K562 (cell line): ENCODE measurements around the gene NUP50. TPM values are rescaled to one million over a fixed set of nuclear protein-coding genes. Genes with fewer than 3 reads are reported as not detected.

ENCODE experiments used
- ATAC-seq: fragments of 200-7000 bp; cut with Tn5 transposase; 3 replicates; pipeline ENCODE4 v1.9.1; 2020; ENCODE audit warnings: moderate library complexity
- BruUV-seq: library from RNA; stranded (reverse); fragments of 400-500 nt; replicated peaks from 2 replicates; lab custom pipeline; 2021; lab: Mats Ljungman, UMichigan
- CTCF ChIA-PET: fragments of 300-600 bp; formaldehyde crosslinking; extraction: SDS; loops from one replicate; lab custom pipeline; 2021; ENCODE audit warnings: low intra/inter-chr PET ratio; lab: Yijun Ruan, JAX
- POLR2A ChIA-PET: fragments of 300-600, 350-650 bp; sonication (Branson Sonifier 250); formaldehyde crosslinking; extraction: SDS; loops from one replicate; lab custom pipeline; 2021; ENCODE audit warnings: antibody characterized with exemption, inconsistent platforms; lab: Yijun Ruan, JAX
- DNase-seq, 4 experiments: peaks; one replicate each; pipeline versions ENCODE4 v3.0.0 to v3.0.0-alpha.2; 2011 to 2018; ENCODE audit warnings: low spot score in 3 of 4, mixed read lengths in 3 of 4; ENCODE audit errors: extremely low read depth in 1 of 4
- FAIRE-seq: peaks from 2 replicates; lab custom pipeline; 2011; peaks lifted over from hg19 to GRCh38; lab: Jason Lieb, UNC
- H2AFZ ChIP-seq: 2 replicates; pipeline ENCODE4 v1.6.0; 2011; ENCODE audit warnings: low read depth, low read length, control low read depth, inconsistent platforms
- H3K27ac ChIP-seq: fragments of 200-600 bp; 3 replicates; pipeline ENCODE4 v1.8.0; 2011; ENCODE audit warnings: low read depth, mild to moderate bottlenecking, control low read depth, inconsistent platforms, low read length, moderate library complexity, mixed read lengths; ENCODE audit errors: extremely low read depth
- H3K27me3 ChIP-seq, 2 experiments: fragments of 300-600 bp in 1 of 2; 2 replicates in 1 of 2; 3 replicates in 1 of 2; pipeline versions ENCODE4 v1.6.0 to v1.8.0; 2011; ENCODE audit warnings: inconsistent platforms in 2 of 2, low read length in 2 of 2, mild to moderate bottlenecking in 1 of 2, mixed read lengths in 1 of 2, moderate library complexity in 1 of 2; ENCODE audit not compliant: control insufficient read depth in 2 of 2, insufficient read depth in 2 of 2
- H3K36me3 ChIP-seq: fragments of 300-600 bp; 3 replicates; pipeline ENCODE4 v1.8.0; 2011; ENCODE audit warnings: mild to moderate bottlenecking, low read length, inconsistent platforms; ENCODE audit not compliant: control insufficient read depth, insufficient read depth
- H3K4me1 ChIP-seq, 2 experiments: fragments of 200-600 bp in 1 of 2; replicated peaks in 1 of 2; 2 replicates in 1 of 2; 3 replicates in 1 of 2; pipeline versions ENCODE4 v1.5.1 to v1.8.0; 2011; ENCODE audit warnings: inconsistent platforms in 2 of 2, low read length in 2 of 2, mild to moderate bottlenecking in 1 of 2, mixed read lengths in 1 of 2, moderate library complexity in 1 of 2; ENCODE audit not compliant: control insufficient read depth in 2 of 2, insufficient read depth in 2 of 2
- H3K4me2 ChIP-seq: 2 replicates; pipeline ENCODE4 v1.6.1; 2011; ENCODE audit warnings: low read length, control low read depth, inconsistent platforms, mixed read lengths; ENCODE audit not compliant: insufficient read depth
- H3K4me3 ChIP-seq: fragments of 200-600 bp; sonication (generic), shearing (Covaris generic); 2 replicates; pipeline ENCODE4 v1.5.1; 2016; ENCODE audit warnings: control low read depth, inconsistent platforms
- H3K79me2 ChIP-seq: fragments of 200-600 bp; 3 replicates; pipeline ENCODE4 v1.8.0; 2011; ENCODE audit warnings: low read length, inconsistent platforms; ENCODE audit not compliant: control insufficient read depth, insufficient read depth
- H3K9ac ChIP-seq, 2 experiments: 2 replicates each; pipeline versions ENCODE4 v1.6.0 to v1.6.1; 2011; ENCODE audit warnings: low read depth in 2 of 2, low read length in 2 of 2, control low read depth in 1 of 2, inconsistent platforms in 1 of 2, mild to moderate bottlenecking in 1 of 2, mixed read lengths in 1 of 2; ENCODE audit not compliant: insufficient read depth in 1 of 2
- H3K9me1 ChIP-seq: one replicate; pipeline ENCODE4 v1.6.0; 2011; ENCODE audit warnings: inconsistent platforms, mild to moderate bottlenecking, low read length, moderate library complexity; ENCODE audit not compliant: control insufficient read depth, insufficient read depth
- H3K9me3 ChIP-seq: replicated peaks from 2 replicates; pipeline ENCODE4 v1.5.1; 2011; ENCODE audit warnings: low read depth, low read length, inconsistent platforms; ENCODE audit not compliant: control insufficient read depth, insufficient read depth
- H4K20me1 ChIP-seq: replicated peaks from 2 replicates; pipeline ENCODE4 v1.6.1; 2011; ENCODE audit warnings: low read length, inconsistent platforms, mixed read lengths; ENCODE audit not compliant: control insufficient read depth, insufficient read depth
- ADNP ChIP-seq: fragments of 200-800 bp; sonication (Bioruptor generic); IDR thresholded peaks from 2 replicates; pipeline ENCODE4 v1.6.1; 2016; ENCODE audit warnings: missing genetic modification characterization, missing compliant biosample characterization
- CEBPB ChIP-seq: fragments of 450-650 bp; IDR thresholded peaks from 2 replicates; pipeline ENCODE4 v1.6.1; 2016; ENCODE audit warnings: missing genetic modification characterization, missing compliant biosample characterization
- CREB5 ChIP-seq: fragments of 250-450 bp; sonication (Bioruptor Pico); IDR thresholded peaks from 2 replicates; pipeline ENCODE4 v1.5.0; 2020; ENCODE audit warnings: mild to moderate bottlenecking
- DMBX1 ChIP-seq: fragments of 250-450 bp; sonication (Bioruptor Pico); IDR thresholded peaks from 2 replicates; pipeline ENCODE4 v1.8.0; 2022; ENCODE audit warnings: inconsistent platforms, mild to moderate bottlenecking, moderate library complexity, borderline replicate concordance
- DPF2 ChIP-seq: fragments of 450-650 bp; IDR thresholded peaks from 2 replicates; pipeline ENCODE4 v1.6.1; 2016
- GABPA ChIP-seq: fragments of 200-800 bp; sonication (Bioruptor generic); conservative IDR thresholded peaks from 2 replicates; pipeline ENCODE4 v1.6.1; 2016; ENCODE audit warnings: low read depth, missing genetic modification characterization, missing compliant biosample characterization
- NCOA4 ChIP-seq: fragments of 450-650 bp; IDR thresholded peaks from 2 replicates; pipeline ENCODE4 v1.6.1; 2018; ENCODE audit warnings: mild to moderate bottlenecking; ENCODE audit not compliant: partially characterized antibody
- NELFE ChIP-seq: IDR thresholded peaks from 2 replicates; pipeline ENCODE4 v1.6.1; 2011; ENCODE audit warnings: mild to moderate bottlenecking; ENCODE audit not compliant: insufficient read depth, insufficient read length
- NR3C1 ChIP-seq: sonication (generic); formaldehyde crosslinking; IDR thresholded peaks from 2 replicates; pipeline ENCODE4 v1.8.1; 2022; ENCODE audit warnings: missing genetic modification reagents
- RUNX1 ChIP-seq: sonication (generic); IDR thresholded peaks from 2 replicates; pipeline ENCODE4 v1.6.1; 2016; ENCODE audit warnings: antibody characterized with exemption, low read depth
- SAFB ChIP-seq: fragments of 200-400 bp; formaldehyde crosslinking; IDR thresholded peaks from 2 replicates; pipeline ENCODE4 v1.6.1; 2017; ENCODE audit warnings: low read depth, low read length, borderline replicate concordance
- SFPQ ChIP-seq: fragments of 200-400 bp; formaldehyde crosslinking; IDR thresholded peaks from 2 replicates; pipeline ENCODE4 v1.6.1; 2017; ENCODE audit warnings: mild to moderate bottlenecking, low read depth, low read length, moderate library complexity
- ZNF212 ChIP-seq: fragments of 450-650 bp; formaldehyde crosslinking; IDR thresholded peaks from 2 replicates; pipeline ENCODE4 v1.4.0; 2020; ENCODE audit warnings: mild to moderate bottlenecking
- WGBS: fragments of 100-300 bp; shearing (Covaris generic); methylation state at CpG from one replicate; pipeline ENCODE4 v1.1.6; 2016; ENCODE audit warnings: low coverage, mixed read lengths; ENCODE audit not compliant: insufficient coverage; ENCODE audit errors: missing lambda C conversion rate; 5-methylcytosine and 5-hydroxymethylcytosine counted together
- in situ Hi-C: fragments of 300-500 bp; cut with MboI; formaldehyde crosslinking; loops from 4 replicates; pipeline ENCODE4 v1.15.0; 2018; ENCODE audit warnings: inconsistent platforms, mixed read lengths
- intact Hi-C: fragments of 100-400 bp; cut with micrococcal nuclease; formaldehyde crosslinking; loops from 2 replicates; pipeline ENCODE4 v1.14.2; 2022
- polyA plus RNA-seq, 8 experiments: library from polyadenylated mRNA; depleted of rRNA in 4 of 8; stranded (reverse) in 5 of 8; unstranded in 3 of 8; fragments of >200 nt; fragmentation: Nextera tagmentation in 2 of 8; fragmentation: Illumina TruSeq in 1 of 8; extraction: Ambion mirVana in 2 of 8; extraction: Trizol in 1 of 8; gene quantifications; 2 replicates each; pipeline versions ENCODE4 v1.2.1 to v1.2.3, GENCODE V29; 2011 to 2014; ENCODE audit warnings: inconsistent platforms in 1 of 8, missing spikeins in 1 of 8
- total RNA-seq, 7 experiments: library from RNA; depleted of rRNA in 6 of 7; stranded (reverse); fragments of >200 nt in 6 of 7; fragmentation: Illumina TruSeq in 2 of 7; extraction: Trizol in 2 of 7; gene quantifications; 2 replicates each; pipeline versions ENCODE4 v1.2.1 to v1.2.3, GENCODE V29; 2011 to 2021; ENCODE audit warnings: low replicate concordance in 1 of 7

NUP50 gene
- total and polyA plus RNA-seq, 9 of the 15 experiments (the other 6 are each of a cell fraction or from before 2014, with no cell fraction given): 23.8 to 83.7 (median 55.3) TPM

- DNase-seq (no peak), FAIRE-seq (no peak), ATAC-seq (no peak)
- ChIA-PET CTCF (no interaction called here), POLR2A (interaction anchor here (0.9 kb wide), 1 partner anchor 12 kb away, joined by 3 read pairs; no protein-coding TSS in a partner anchor)
- peaks cover 84% of the 10 kb centered on the region for H3K36me3 ChIP-seq
- 80% methylated on average over 14 of the region's 14 CpGs for WGBS
- H3K9ac ChIP-seq: no peak overlapping the region
- in situ Hi-C loops: no loop called here
- H3K4me1 ChIP-seq: no peaks in the 10 kb centered on the region
- no peaks in the 10 kb centered on the region for H3K27me3 ChIP-seq
- H2AFZ ChIP-seq: no peak overlapping the region
- TF ChIP-seq CEBPB (peak; percentile 22; the same call in 1 of the 2 replicates), SAFB (no peak)
- peaks cover 5% of the 10 kb centered on the region; the same call in 1 of the 2 replicates for H4K20me1 ChIP-seq
- BruUV-seq: no TSS peak
- intact Hi-C loops: no loop called here
- no peaks in the 10 kb centered on the region for H3K9me1 ChIP-seq
- no peaks in the 10 kb centered on the region for H3K9me3 ChIP-seq
- H3K4me2 ChIP-seq: no peak overlapping the region
- no peak overlapping the region for H3K27ac ChIP-seq
- peaks cover 21% of the 10 kb centered on the region; the same call in 2 of the 3 replicates for H3K79me2 ChIP-seq
- H3K4me3 ChIP-seq: no peak overlapping the region
Measured at GRCh38 chr22:45180146-45180679, 16.5 kb downstream of the NUP50 start.

GRCh38 chr22:45181240-45181639 is 17.5 kb downstream of the NUP50 start:
- no peak for ATAC-seq
- Histone ChIP-seq H3K9ac (no peak overlapping the region), H4K20me1 (peaks cover 2% of the 10 kb centered on the region; the same call in 1 of the 2 replicates), H3K36me3 (peaks cover 84% of the 10 kb centered on the region), H3K27ac (no peak overlapping the region), H3K4me2 (no peak overlapping the region), H3K9me3 (no peaks in the 10 kb centered on the region), H3K4me1 (no peaks in the 10 kb centered on the region), H2AFZ (no peak overlapping the region), H3K9me1 (no peaks in the 10 kb centered on the region), H3K79me2 (peaks cover 19% of the 10 kb centered on the region; the same call in 2 of the 3 replicates), H3K4me3 (no peak overlapping the region), H3K27me3 (no peaks in the 10 kb centered on the region)
- CTCF ChIA-PET: no interaction called here
- no peak for DNase-seq
- FAIRE-seq: no peak
- intact Hi-C loops (no loop called here), in situ Hi-C loops (no loop called here)
- no TSS peak for BruUV-seq
- TF ChIP-seq CREB5 (CRISPR knock-in tag) (no peak), SAFB (no peak), NCOA4 (no peak), NELFE (no peak), DPF2 (no peak), ZNF212 (CRISPR knock-in tag) (no peak), GABPA (tag) (no peak), RUNX1 (no peak), DMBX1 (CRISPR knock-in tag) (no peak), NR3C1 (CRISPR knock-in tag) (no peak), ADNP (tag) (no peak), SFPQ (no peak)
- POLR2A ChIA-PET: interaction anchor here (0.9 kb wide), 1 partner anchor 11 kb away, joined by 3 read pairs; no protein-coding TSS in a partner anchor
- 90% methylated on average over 3 of the region's 4 CpGs for WGBS
